Stimulated activated naive B cell treated with anti-CD40 and anti-IgM and Interleukin-4, amounts not matched to agents 10 μg/mL and 1 μg/mL and 100 μg/mL, for 72 hours (primary cell): ENCODE results near the gene SYNE3.
A peak's percentile ranks its signal among the peaks of the same experiment; 100 is the strongest.

Experiments used
- ATAC-seq, 2 donors: fragments of 150-1000 bp; cut with Tn5 transposase; replicated peaks; 2 replicates each; pipeline ENCODE4 v1.10.0; 2021; ENCODE audit warnings: moderate library complexity in 1 of 2
- DNase-seq: peaks from one replicate; pipeline ENCODE4 v3.0.0; 2021
- H3K27ac Mint-ChIP-seq: one replicate; pipeline ENCODE4 v1.8.0; 2022; ENCODE audit warnings: mild to moderate bottlenecking, mixed read lengths
- H3K27me3 Mint-ChIP-seq, 2 donors: one replicate each; pipeline ENCODE4 v1.8.0; 2022; ENCODE audit warnings: mixed read lengths in 2 of 2
- H3K36me3 Mint-ChIP-seq, 2 donors: one replicate each; pipeline ENCODE4 v1.8.0; 2022; ENCODE audit warnings: mixed read lengths in 2 of 2, mild to moderate bottlenecking in 1 of 2
- H3K4me1 Mint-ChIP-seq, 2 donors: one replicate each; pipeline ENCODE4 v1.8.0; 2022; ENCODE audit warnings: mixed read lengths in 2 of 2, mild to moderate bottlenecking in 1 of 2
- H3K4me3 Mint-ChIP-seq, 2 donors: one replicate each; pipeline ENCODE4 v1.8.0; 2022; ENCODE audit warnings: mild to moderate bottlenecking in 2 of 2, mixed read lengths in 2 of 2, moderate library complexity in 1 of 2
- H3K9me3 Mint-ChIP-seq, 2 donors: one replicate each; pipeline ENCODE4 v1.8.0; 2022; ENCODE audit warnings: mixed read lengths in 2 of 2, mild to moderate bottlenecking in 1 of 2

The SYNE3 gene, protein sequence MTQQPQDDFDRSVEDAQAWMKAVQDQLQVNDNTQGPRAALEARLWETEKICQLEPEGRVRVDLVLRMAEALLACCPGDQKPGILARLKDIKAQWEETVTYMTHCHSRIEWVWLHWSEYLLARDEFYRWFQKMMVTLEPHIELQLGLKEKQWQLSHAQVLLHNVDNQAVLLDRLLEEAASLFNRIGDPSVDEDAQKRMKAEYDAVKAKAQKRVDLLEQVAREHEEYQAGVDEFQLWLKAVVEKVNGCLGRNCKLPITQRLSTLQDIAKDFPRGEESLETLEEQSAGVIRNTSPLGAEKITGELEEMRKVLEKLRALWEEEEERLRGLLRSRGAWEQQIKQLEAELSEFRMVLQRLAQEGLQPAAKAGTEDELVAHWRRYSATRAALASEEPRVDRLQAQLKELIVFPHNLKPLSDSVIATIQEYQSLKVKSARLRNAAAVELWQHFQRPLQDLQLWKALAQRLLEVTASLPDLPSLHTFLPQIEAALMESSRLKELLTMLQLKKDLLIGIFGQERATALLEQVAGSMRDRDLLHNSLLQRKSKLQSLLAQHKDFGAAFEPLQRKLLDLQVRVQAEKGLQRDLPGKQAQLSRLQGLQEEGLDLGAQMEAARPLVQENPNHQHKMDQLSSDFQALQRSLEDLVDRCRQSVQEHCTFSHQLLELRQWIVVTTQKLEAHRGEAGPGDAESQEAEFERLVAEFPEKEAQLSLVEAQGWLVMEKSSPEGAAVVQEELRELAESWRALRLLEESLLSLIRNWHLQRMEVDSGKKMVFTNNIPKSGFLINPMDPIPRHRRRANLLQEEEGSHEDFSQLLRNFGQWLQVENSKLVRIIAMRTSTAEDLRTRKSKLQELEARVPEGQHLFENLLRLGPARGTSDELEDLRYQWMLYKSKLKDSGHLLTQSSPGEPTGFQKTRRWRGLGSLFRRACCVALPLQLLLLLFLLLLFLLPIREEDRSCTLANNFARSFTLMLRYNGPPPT

DNA sequence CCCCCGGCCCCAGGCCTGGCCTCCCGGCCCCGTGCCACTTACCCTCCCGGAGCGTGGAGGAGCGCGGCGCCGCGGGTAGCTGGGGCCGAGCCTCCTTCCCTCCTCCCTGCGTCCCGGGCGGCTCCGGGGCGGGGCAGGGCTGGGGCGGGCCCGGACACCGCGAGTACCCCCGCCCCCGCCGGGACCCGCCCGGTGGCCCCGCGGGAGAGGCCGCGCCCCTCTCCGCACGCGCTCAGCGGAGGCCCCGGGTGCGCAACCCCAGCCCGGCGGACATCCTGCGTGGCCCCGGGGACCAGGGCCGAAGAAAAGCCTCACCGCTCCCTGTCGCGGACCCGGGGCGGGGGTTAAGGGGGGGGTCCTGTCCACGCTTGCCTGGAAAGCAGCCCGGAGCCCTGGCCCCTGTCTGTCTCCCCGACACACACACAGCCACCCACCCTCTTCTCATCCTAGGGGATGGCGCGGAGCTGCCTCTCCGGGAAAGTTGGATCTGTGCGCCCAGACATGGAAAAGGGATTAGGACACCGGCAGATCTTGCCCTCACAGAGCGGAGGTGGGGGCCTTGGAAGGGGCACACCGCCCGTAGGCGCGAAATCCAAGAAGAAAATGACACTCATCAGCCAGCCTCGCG, at the start of gene SYNE3:
Gene SYNE3 (minus strand): TSS at position 97 of the 628 bp plus-strand sequence. CDS start 40,829 bp downstream, outside the sequence.
- peaks cover 0 to 12% of the 10 kb centered on the region in 2 donors for H3K36me3 Mint-ChIP-seq
- peak within 1 kb of the TSS; percentile 88 to 91 for H3K4me3 Mint-ChIP-seq
- peaks cover 50 to 75% of the 10 kb centered on the region in 2 donors for H3K4me1 Mint-ChIP-seq
- ATAC-seq (peak; percentile 64 to 70), DNase-seq (peak; percentile 57)
- peak within 1 kb of the TSS; percentile 91 for H3K27ac Mint-ChIP-seq
- no peaks in the 10 kb centered on the region for H3K27me3 Mint-ChIP-seq
- no peaks in the 10 kb centered on the region for H3K9me3 Mint-ChIP-seq

DNA sequence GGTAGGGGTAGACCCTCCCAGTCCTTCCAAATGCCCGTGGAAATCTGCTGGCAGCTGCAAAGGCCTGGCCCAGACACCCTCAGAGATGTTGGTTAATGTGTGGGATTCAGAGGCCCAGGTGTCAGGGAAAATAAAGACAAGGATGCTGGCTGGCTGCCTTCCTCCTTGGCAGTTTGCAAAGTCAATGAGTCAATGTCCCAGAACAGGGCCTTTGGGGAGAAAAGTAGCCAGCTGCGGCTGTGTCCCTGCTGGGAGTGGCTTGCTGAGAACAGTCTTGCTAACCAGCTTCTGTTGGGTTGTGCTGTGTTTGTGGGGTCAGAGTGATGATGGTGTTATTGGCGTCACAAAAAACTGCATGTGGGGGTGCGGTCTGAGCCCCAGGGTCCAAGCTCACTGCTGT, 47.6 kb upstream of the SYNE3 start:
- no peak for ATAC-seq
- H3K27me3 Mint-ChIP-seq = no peaks in the 10 kb centered on the region
- no peak overlapping the region for H3K27ac Mint-ChIP-seq
- no peak overlapping the region for H3K4me3 Mint-ChIP-seq
- no peaks in the 10 kb centered on the region for H3K36me3 Mint-ChIP-seq
- DNase-seq = no peak
- no peaks in the 10 kb centered on the region for H3K9me3 Mint-ChIP-seq
- peaks cover 5 to 22% of the 10 kb centered on the region in 2 donors for H3K4me1 Mint-ChIP-seq

DNA sequence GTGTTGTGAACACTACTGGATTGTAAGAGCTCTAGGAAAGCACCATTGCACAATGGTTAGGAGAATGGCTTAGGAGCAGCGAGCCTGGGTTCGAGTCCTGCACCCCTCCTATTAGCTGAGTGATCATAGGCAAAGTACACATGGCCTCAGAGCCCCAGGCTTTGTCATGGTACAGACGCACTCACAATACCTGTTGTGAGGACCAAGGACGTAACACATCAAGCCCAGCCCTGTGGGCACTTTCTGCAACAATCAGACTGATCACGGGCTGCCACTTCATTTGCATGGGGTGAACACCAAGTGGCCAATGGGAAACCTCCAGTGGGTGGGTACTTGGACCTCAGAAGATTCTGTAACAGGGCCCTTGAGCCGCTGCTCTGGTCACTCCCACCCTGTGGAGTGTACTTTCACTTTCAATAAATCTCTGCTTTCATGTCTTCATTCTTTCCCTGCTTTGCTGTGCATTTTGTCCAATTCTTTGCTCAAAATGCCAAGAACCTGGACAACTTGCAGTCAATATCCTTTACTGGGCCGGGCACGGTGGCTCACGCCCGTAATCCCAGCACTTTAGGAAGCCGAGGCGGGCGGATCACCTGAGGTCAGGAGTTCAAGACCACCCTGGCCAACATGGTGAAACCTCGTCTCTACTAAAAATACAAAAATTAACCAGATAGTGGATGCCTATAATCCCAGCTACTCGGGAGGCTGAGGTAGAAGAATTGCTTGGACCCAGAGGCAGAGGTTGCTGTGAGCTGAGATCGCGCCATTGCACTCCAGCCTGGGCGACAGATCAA, 46.6 kb upstream of the SYNE3 start:
- Mint-ChIP-seq H3K36me3 (no peaks in the 10 kb centered on the region), H3K4me3 (no peak overlapping the region), H3K9me3 (no peaks in the 10 kb centered on the region), H3K27ac (no peak overlapping the region), H3K27me3 (no peaks in the 10 kb centered on the region), H3K4me1 (peaks cover 5 to 22% of the 10 kb centered on the region in 2 donors)
- DNase-seq (no peak), ATAC-seq (no peak)

- ATAC-seq (peak; percentile 99 to 100), DNase-seq (peak; percentile 79)
- Mint-ChIP-seq H3K36me3 (peaks cover 1 to 2% of the 10 kb centered on the region in 2 donors), H3K9me3 (no peaks in the 10 kb centered on the region), H3K27ac (peak overlapping the region; percentile 62), H3K27me3 (no peaks in the 10 kb centered on the region), H3K4me3 (peak overlapping the region in 1 of 2 donors; percentile 4), H3K4me1 (peaks cover 5 to 17% of the 10 kb centered on the region in 2 donors)
Observed at GRCh38 chr14:95561001-95561412, 44.6 kb upstream of the SYNE3 start.

- Mint-ChIP-seq H3K27me3 (no peaks in the 10 kb centered on the region), H3K9me3 (no peaks in the 10 kb centered on the region), H3K27ac (no peak overlapping the region), H3K36me3 (peaks cover 2% of the 10 kb centered on the region in 2 donors), H3K4me3 (no peak overlapping the region), H3K4me1 (peaks cover 5 to 13% of the 10 kb centered on the region in 2 donors)
- DNase-seq = no peak
- ATAC-seq = no peak
Observed at GRCh38 chr14:95559203-95559602, 42.8 kb upstream of the SYNE3 start.

GRCh38 chr14:95557832-95558231, 41.4 kb upstream of the SYNE3 start:
- H3K9me3 Mint-ChIP-seq = no peaks in the 10 kb centered on the region
- H3K4me3 Mint-ChIP-seq = no peak overlapping the region
- peaks cover 3 to 6% of the 10 kb centered on the region in 2 donors for H3K4me1 Mint-ChIP-seq
- no peak overlapping the region for H3K27ac Mint-ChIP-seq
- no peak for ATAC-seq
- peaks cover 2 to 6% of the 10 kb centered on the region in 2 donors for H3K36me3 Mint-ChIP-seq
- no peaks in the 10 kb centered on the region for H3K27me3 Mint-ChIP-seq
- DNase-seq = no peak

- H3K27me3 Mint-ChIP-seq = no peaks in the 10 kb centered on the region
- H3K4me1 Mint-ChIP-seq = peaks cover 3 to 6% of the 10 kb centered on the region in 2 donors
- ATAC-seq (no peak), DNase-seq (no peak)
- H3K27ac Mint-ChIP-seq = no peak overlapping the region
- peaks cover 2 to 6% of the 10 kb centered on the region in 2 donors for H3K36me3 Mint-ChIP-seq
- H3K4me3 Mint-ChIP-seq = no peak overlapping the region
- no peaks in the 10 kb centered on the region for H3K9me3 Mint-ChIP-seq
Observed at GRCh38 chr14:95557291-95557690, 40.8 kb upstream of the SYNE3 start.

DNA sequence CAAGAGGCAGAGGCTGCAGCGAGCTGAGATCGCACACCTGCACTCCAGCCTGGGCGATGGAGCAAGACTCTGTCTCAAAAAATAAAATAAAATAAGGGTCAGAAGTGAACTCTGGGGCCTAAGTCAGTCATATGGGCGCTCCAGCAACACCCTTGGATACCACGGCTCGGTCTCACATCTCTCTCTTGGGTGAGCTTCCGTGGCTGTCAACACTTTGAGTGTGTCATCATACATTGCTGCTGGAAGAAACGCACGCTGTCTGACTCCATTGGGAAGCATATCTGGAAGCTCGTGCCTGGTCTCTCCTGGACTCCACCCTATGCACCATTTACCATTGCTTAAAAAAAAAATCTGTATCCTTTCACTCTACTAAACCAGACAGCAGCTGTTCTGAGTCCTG, 38.6 kb upstream of the SYNE3 start:
- no peak for ATAC-seq
- no peak overlapping the region for H3K4me3 Mint-ChIP-seq
- DNase-seq = no peak
- no peaks in the 10 kb centered on the region for H3K9me3 Mint-ChIP-seq
- H3K4me1 Mint-ChIP-seq = no peaks in the 10 kb centered on the region
- H3K27me3 Mint-ChIP-seq = no peaks in the 10 kb centered on the region
- no peak overlapping the region for H3K27ac Mint-ChIP-seq
- H3K36me3 Mint-ChIP-seq = peaks cover 4 to 20% of the 10 kb centered on the region in 2 donors

- Mint-ChIP-seq H3K36me3 (peaks cover 7 to 31% of the 10 kb centered on the region in 2 donors), H3K4me1 (no peaks in the 10 kb centered on the region), H3K27me3 (no peaks in the 10 kb centered on the region), H3K27ac (no peak overlapping the region), H3K4me3 (no peak overlapping the region), H3K9me3 (no peaks in the 10 kb centered on the region)
- DNase-seq (no peak), ATAC-seq (no peak)
Observed at GRCh38 chr14:95553141-95553540, 36.7 kb upstream of the SYNE3 start.

- Mint-ChIP-seq H3K4me3 (no peak overlapping the region), H3K36me3 (peaks cover 7 to 31% of the 10 kb centered on the region in 2 donors), H3K9me3 (no peaks in the 10 kb centered on the region), H3K27ac (no peak overlapping the region), H3K4me1 (no peaks in the 10 kb centered on the region), H3K27me3 (no peaks in the 10 kb centered on the region)
- no peak for ATAC-seq
- DNase-seq = no peak
Observed at GRCh38 chr14:95551435-95551834, 35.0 kb upstream of the SYNE3 start.

DNA sequence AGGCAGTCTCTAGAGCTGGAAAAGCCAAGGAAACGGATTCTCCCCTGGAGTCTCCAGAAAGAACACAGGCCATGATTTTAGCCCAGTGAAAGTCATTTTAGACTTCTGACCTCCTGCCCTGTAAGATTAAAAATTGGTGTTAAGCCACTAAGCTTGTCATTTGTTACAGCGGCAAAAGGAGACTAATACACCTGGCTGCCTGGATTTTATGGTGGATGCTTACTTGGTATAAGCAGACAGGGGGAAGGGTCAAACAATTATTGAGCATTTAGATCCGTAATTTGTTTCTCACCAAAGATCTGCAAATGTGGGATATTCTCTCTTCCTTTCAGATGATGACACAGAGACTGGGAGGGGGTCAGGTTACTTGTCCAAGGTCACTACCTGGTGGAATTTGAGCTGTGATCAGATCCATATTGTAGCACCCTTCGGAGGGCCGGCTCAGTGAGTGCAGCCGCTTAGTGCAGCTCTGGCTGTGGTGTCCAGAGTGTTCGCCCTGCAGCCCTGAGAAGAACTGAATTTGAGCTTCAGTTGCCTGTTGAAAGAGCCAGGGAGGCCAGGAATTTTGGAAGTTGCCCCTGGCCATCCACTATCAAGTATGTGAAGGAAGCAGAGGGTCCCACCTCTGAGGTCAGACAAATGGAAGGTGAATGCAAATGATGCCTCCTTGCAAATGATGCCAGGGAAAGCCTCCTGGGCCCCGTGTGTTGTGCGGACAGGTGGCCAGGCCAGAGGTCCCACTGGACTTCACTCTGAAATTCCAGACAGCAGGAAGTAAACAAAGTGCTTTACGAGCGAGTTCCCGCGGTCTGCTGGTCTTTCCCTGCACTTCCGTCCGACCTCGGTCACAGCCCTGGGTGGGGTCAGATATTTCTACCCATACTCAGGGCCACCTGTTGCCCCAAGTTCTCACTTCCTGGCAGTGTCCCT, 33.5 kb upstream of the SYNE3 start:
- no peak for ATAC-seq
- Mint-ChIP-seq H3K4me1 (peaks cover 3 to 8% of the 10 kb centered on the region in 2 donors), H3K4me3 (no peak overlapping the region), H3K27me3 (no peaks in the 10 kb centered on the region), H3K36me3 (peaks cover 7 to 31% of the 10 kb centered on the region in 2 donors), H3K27ac (no peak overlapping the region), H3K9me3 (no peaks in the 10 kb centered on the region)
- DNase-seq = no peak

DNA sequence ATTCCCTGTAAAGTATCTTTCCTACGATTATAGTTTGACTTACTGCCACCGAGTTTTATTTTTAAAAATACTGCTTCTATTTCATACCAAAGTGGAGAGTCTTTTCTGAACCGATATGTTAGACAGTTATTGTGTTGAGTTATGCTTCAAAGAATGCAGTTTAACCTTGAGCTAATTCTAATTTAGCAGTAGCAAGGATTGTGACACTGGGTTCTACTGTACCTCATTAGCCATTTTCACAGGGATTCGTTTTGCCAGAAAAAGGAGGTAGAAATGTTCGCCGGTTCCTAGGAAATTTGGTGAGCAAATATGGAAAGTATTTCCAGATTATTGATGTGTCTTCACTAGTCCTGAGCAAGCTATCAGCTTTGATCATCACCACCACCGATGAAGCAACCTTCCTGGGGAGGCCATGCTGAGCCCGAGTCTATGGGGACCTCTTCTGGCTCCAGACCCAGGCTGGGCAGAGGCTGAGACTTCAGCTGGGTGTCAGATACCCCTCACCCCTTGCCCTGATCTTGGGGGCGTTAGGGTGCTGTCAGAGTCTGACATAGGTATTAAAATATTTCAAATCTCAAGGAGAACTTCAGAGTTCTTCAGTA, 32.0 kb upstream of the SYNE3 start:
- peaks cover 11 to 38% of the 10 kb centered on the region in 2 donors for H3K36me3 Mint-ChIP-seq
- H3K27me3 Mint-ChIP-seq = no peaks in the 10 kb centered on the region
- ATAC-seq (no peak), DNase-seq (no peak)
- H3K4me1 Mint-ChIP-seq = peaks cover 3 to 20% of the 10 kb centered on the region in 2 donors
- H3K9me3 Mint-ChIP-seq = no peaks in the 10 kb centered on the region
- no peak overlapping the region for H3K27ac Mint-ChIP-seq
- H3K4me3 Mint-ChIP-seq = no peak overlapping the region
